Pons (tissue), 1 donor: ENCODE data around the gene FAM53C.
"Not testable (repeated sequence)": the region's sequence is repeated elsewhere in the genome, so short reads cannot be mapped to it uniquely, and the experiment has no call there.

ENCODE experiments used
- DNase-seq: peaks from one replicate; pipeline ENCODE4 v3.0.0-alpha.2; 2016; ENCODE audit warnings: low spot score

The FAM53C gene

DNA sequence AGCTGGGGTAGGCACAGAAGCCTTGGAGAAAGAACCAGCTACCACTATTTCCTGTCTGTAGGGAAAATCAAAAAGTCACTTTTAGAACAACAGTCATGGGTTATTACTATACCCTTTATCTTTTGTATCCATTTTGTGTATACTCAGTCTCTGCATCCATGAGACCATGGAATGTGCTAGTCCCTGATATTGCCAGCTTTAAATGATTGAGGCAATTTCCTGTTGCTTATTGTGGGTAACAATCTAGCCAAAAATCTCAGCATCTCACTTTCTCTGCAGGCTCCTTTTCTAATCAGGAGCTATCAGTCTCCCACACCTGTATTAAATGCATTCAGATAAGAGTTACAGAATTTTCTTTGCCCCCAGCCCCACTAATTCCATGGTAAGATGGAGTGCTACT is 13.5 kb downstream of the FAM53C start:
- no peak for DNase-seq

GRCh38 chr5:138352071-138352721 is 14.1 kb downstream of the FAM53C start, which contains the start of gene KDM3B:
TSS of gene KDM3B (plus strand) at chr5:138352685. CDS start at chr5:138352796, 111 bp downstream.
- peak; percentile 61 for DNase-seq

DNA sequence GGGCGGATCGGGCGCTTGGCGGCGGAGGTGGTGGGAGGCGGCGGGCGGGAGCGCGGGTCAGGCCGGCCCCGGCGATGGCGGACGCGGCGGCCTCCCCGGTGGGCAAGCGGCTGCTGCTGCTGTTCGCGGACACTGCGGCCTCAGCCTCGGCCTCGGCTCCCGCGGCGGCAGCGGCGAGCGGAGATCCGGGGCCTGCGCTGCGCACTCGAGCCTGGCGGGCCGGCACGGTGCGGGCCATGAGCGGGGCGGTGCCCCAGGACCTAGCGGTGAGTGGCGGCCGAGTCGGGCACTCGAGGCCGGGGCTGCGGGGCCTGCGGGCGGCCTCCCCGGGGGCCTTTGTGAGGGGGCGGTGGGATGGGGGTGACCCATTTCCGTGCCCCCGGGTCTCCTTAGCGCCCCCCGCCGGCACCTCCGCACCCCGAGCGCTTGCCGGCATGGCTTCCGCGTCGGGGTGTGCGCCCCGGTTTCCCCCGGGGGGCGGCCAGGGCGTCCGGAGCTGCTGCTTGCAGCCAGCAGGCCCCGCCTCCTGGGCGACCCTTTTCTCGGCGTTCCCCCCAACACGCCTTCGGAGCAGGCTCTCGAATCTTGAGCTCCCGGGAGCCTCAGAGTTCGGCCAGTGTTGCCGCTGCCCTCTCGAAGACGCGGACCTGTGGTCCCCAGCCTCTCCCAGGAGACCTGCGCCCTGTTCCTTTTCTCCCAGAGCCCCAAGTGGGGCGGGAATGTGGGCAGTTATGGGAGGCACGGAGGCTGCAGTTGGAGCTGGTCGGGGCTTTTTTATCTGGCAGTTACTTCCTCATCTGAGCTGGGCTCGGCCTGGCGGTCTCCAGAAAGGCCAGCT is 14.9 kb downstream of the FAM53C start:
- peak; percentile 70 for DNase-seq

DNA sequence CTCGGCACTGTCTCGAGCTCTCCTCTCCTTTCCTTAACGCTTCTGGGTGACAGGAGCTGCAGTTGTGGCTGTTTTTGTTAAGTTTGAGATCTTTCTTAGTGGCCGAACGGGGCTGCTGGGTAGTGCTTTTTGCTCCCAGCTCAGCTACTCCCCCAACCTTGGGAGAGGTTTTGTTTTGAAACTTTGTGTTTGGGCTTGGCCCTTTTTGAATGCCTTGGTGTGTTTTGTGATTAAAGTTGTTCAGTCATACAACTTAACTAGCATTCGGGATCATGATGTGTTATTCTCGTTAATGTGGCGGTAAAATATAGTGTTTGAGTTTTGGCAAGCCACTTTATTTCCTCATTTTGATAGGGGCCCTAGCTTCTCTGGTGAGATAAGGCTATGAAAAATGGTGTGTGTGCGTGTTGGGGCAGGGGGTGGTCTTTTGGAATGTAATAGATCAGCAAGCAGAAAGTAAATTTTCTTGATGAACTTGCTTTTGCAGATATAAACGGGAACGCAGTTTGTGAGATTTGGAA is 15.6 kb downstream of the FAM53C start:
- no peak for DNase-seq

GRCh38 chr5:138354387-138354786 is 16.3 kb downstream of the FAM53C start:
- no peak for DNase-seq

DNA sequence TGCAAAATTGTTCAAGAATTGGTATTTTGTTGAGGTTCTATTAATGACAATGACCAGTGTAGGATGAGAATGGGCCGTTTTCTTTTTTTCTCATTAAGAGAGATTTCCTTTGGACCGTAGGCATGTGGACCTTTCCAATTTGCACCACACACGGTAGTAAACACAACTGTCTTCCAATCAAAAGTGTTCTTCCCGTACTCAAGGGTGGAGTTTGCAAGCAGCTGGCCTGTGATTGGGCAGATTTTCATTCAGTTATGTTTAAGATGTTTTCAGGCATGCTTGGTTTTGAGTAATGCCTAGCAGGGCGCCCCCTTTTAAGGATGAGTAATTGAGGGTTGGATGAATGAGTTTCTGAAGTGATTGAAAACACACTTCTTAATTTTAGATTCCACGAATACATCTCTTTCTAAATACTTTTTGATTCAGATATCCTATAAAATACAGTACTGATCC is 16.9 kb downstream of the FAM53C start:
- peak; percentile 76 for DNase-seq

- no peak for DNase-seq
Measured at GRCh38 chr5:138359621-138360020, 21.6 kb downstream of the FAM53C start.

DNA sequence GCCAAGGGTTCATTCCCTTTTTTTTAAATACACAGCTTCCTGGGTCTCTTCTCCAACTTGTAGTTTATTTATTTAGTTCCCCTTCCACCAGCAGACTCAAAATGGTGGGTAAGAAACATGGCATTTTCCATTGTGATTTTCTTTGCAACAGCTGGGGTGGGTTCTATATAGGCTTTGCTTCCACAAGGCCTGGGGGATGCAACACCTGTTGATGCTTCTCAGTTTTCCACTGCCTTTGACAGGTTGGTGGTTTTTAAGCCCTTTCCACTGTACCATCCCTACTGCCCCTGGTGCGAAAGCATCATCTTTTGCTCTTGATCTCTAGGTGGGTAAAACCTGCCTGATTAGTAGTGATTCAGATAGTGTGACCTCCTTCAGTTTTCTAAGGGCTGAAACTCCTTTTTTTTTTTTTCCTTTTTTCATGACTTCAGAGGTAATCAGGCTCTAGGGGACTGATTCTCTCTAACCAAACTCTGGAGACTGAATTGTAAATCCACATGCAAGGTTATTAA is 22.9 kb downstream of the FAM53C start:
- DNase-seq, result no peak

DNA sequence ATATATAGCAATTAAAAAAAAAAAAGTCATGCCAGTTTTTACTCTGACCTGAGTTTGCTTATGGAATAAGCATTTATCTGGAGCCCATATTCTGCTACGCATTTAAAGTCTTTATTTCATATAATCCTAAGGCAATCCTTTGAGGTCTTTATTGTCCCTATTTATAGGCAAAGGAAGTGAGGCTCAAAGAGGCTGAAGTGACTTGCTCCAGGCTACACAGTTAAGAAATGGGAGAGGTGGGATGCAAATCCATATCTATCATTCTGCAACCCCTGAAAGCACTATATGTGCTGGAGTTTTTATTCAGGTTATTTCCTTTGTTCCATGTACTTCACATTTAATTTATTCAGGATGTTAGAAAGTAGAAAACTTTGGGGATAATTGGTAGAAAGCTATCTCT is 26.5 kb downstream of the FAM53C start:
- no peak for DNase-seq

GRCh38 chr5:138366632-138367382 is 28.7 kb downstream of the FAM53C start:
- no peak for DNase-seq

DNA sequence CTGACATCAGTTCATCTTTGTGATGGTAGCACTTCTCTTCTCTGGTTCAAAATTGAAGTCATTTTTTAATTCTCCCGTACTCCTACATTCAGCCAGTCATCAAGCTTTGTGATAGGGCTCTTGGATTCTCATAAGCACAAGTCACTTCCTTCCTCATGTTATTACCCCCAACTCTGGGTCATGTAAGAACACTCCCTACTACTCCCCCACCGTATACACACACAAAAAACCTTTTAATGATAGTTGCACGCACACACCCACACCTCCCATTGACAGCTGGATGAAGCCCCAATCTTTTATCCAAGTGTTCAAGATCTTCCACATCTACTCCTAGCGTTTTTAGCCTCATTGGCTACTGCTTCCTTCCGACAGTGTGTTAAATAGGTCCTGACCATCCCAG is 31.2 kb downstream of the FAM53C start:
- no peak for DNase-seq

- peak; percentile 75 for DNase-seq
Measured at GRCh38 chr5:138369706-138370105, 31.6 kb downstream of the FAM53C start.

GRCh38 chr5:138370537-138370936 is 32.5 kb downstream of the FAM53C start:
- DNase-seq, result no peak

DNA sequence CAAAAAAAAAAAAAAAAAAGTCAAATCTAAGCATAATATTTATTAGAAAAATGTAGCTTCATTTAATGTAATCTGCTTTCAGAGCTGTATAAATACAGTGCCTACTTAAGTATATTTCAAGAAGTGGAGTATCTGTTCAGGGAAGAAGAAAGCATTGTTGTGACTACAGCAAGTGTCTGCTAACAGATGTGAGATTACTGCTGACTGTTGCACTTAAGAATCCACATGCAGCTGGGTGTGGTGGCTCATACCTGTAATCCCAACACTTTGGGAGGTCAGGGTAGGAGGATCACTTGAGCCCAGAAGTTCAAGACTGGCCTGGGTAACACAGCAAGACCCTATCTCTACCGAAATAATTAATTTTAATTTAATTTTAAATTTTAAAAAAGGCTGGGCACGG is 33.4 kb downstream of the FAM53C start:
- no peak for DNase-seq

- DNase-seq, result no peak
Measured at GRCh38 chr5:138372225-138372624, 34.2 kb downstream of the FAM53C start.

GRCh38 chr5:138372653-138373052 is 34.6 kb downstream of the FAM53C start:
- DNase-seq, result no peak

DNA sequence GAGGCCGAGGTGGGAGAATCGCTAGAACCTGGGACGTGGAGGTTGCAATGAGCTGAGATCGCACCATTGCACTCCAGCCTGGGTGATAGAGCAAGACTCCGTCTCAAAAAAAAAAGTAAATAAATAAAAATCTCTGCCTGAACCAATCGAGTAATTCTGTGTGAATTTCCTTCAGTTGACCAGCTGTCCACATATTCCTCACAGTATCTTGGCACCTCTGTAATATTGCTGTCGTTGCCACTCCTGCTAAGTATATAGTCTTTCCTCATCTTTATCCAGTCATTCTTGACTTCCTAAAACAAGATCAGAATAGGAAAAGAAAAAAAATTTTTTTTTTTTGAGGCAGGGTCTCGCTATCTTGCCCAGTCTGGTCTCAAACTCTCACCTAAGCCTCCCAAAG is 44.3 kb downstream of the FAM53C start:
- DNase-seq, result no peak

- DNase-seq, result peak; percentile 81
Measured at GRCh38 chr5:138385660-138386059, 47.6 kb downstream of the FAM53C start.

DNA sequence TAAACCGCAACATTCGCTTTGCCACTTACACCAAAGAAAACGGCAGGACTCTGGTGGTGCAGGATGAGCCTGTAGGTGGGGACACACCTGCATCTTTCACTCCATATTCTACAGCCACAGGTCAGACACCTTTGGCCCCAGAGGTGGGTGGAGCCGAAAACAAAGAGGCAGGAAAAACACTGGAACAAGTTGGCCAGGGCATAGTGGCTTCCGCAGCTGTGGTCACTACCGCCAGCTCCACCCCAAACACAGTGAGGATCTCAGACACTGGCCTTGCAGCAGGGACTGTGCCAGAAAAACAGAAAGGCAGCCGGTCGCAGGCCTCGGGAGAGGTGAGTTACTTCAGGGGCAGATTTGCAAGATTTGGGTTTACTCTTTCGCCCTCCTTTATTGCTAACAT is 48.2 kb downstream of the FAM53C start:
- DNase-seq, result peak; percentile 60

DNA sequence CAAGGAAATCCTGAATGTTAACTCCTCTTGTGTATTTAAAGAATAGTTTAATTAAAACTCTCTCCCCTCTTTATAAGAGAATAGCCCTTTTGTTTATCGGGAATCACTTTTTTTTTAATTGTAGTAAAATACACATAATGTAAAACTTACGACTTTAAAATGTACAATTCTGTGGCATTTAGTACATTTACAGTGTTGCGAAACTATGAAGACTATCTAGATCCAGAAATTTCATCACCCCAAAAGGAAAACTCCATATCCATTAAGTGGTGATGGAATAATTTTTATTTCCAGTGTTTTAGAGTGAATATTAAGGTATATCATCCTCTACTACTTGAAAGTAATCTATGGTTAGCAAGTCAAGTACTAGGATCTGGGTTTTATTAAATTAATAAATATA is 51.3 kb downstream of the FAM53C start:
- DNase-seq, result no peak

- DNase-seq, result not testable (repeated sequence)
Measured at GRCh38 chr5:138389911-138390310, 51.8 kb downstream of the FAM53C start.

DNA sequence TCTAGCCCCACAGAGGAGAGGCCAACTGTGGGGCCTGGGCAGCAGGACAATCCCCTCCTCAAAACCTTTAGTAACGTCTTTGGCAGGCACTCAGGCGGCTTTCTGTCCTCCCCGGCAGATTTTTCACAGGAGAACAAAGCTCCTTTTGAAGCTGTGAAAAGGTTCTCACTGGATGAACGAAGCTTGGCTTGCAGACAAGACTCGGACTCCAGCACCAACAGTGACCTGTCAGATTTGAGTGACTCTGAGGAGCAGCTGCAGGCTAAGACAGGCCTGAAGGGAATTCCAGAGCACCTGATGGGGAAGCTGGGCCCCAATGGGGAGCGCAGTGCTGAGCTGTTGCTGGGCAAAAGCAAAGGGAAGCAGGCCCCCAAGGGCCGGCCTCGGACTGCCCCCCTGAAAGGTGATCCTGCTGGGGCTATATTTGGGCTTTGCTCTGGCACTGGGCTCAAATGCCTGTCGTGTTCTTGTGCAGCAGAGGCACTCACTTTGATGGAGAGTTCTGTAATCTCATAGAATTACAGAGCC is 53.9 kb downstream of the FAM53C start:
- DNase-seq, result peak; percentile 95
